IMR-90 (cell line): ENCODE data around the gene FAM43B. TPM values are rescaled to one million over a fixed set of nuclear protein-coding genes. Genes with fewer than 3 reads are reported as not detected.

Source experiments
- ATAC-seq: fragments of 200-7000 bp; cut with Tn5 transposase; 2 replicates; pipeline ENCODE4 v1.9.1; 2020; ENCODE audit warnings: low read depth, mild to moderate bottlenecking, moderate library complexity
- BruUV-seq: library from RNA; stranded (reverse); fragments of 400-500 nt; replicated peaks from 2 replicates; lab custom pipeline; 2021; lab: Mats Ljungman, UMichigan
- CTCF ChIA-PET: fragments of 300-600 bp; formaldehyde crosslinking; extraction: SDS; loops from one replicate; lab custom pipeline; 2021; ENCODE audit warnings: antibody characterized with exemption; lab: Yijun Ruan, JAX
- POLR2A ChIA-PET: fragments of 300-600 bp; sonication (Branson Sonifier 250); formaldehyde crosslinking; loops from one replicate; lab custom pipeline; 2022; ENCODE audit warnings: antibody characterized with exemption; ENCODE audit not compliant: unreplicated experiment; lab: Charles Lee
- DNase-seq: peaks from one replicate; pipeline ENCODE4 v3.0.0; 2013
- H2AFZ ChIP-seq: replicated peaks from 2 replicates; pipeline ENCODE3; 2013; ENCODE audit warnings: low read length, mild to moderate bottlenecking; ENCODE audit not compliant: poor library complexity
- H2AK5ac ChIP-seq: 2 replicates; pipeline ENCODE4 v1.6.1; 2013; ENCODE audit warnings: low read depth, low read length, inconsistent platforms
- H2AK9ac ChIP-seq: replicated peaks from 2 replicates; pipeline ENCODE3; 2013; ENCODE audit warnings: mild to moderate bottlenecking, low read depth, low read length, moderate library complexity; ENCODE audit not compliant: poor library complexity
- H2BK120ac ChIP-seq: 2 replicates; pipeline ENCODE4 v1.6.1; 2013; ENCODE audit warnings: low read depth, low read length, inconsistent platforms
- H2BK15ac ChIP-seq: 3 replicates; pipeline ENCODE4 v1.6.1; 2013; ENCODE audit warnings: low read depth, low read length, inconsistent platforms
- H2BK20ac ChIP-seq: 2 replicates; pipeline ENCODE4 v1.6.1; 2013; ENCODE audit warnings: low read depth, mild to moderate bottlenecking, inconsistent platforms, low read length, moderate library complexity
- H2BK5ac ChIP-seq: 2 replicates; pipeline ENCODE4 v1.6.1; 2013; ENCODE audit warnings: mild to moderate bottlenecking, low read depth, low read length, inconsistent platforms; ENCODE audit not compliant: poor library complexity, severe bottlenecking
- H3K14ac ChIP-seq: replicated peaks from 2 replicates; pipeline ENCODE4 v1.6.1; 2013; ENCODE audit warnings: low read depth, low read length, inconsistent platforms
- H3K18ac ChIP-seq: 2 replicates; pipeline ENCODE4 v1.6.1; 2013; ENCODE audit warnings: low read depth, low read length, control low read depth
- H3K23ac ChIP-seq: 2 replicates; pipeline ENCODE4 v1.6.1; 2013; ENCODE audit warnings: low read depth, low read length, inconsistent platforms
- H3K27ac ChIP-seq: 2 replicates; pipeline ENCODE4 v1.5.1; 2013; ENCODE audit warnings: mild to moderate bottlenecking, control low read depth, low read length; ENCODE audit not compliant: insufficient read depth
- H3K27me3 ChIP-seq: 2 replicates; pipeline ENCODE4 v1.6.1; 2013; ENCODE audit warnings: low read length; ENCODE audit not compliant: control insufficient read depth, insufficient read depth
- H3K36me3 ChIP-seq: 2 replicates; pipeline ENCODE4 v1.6.1; 2013; ENCODE audit warnings: low read length, mixed read lengths; ENCODE audit not compliant: control insufficient read depth, insufficient read depth
- H3K4ac ChIP-seq: 2 replicates; pipeline ENCODE4 v1.6.1; 2013; ENCODE audit warnings: low read depth, low read length, inconsistent platforms
- H3K4me1 ChIP-seq: 2 replicates; pipeline ENCODE4 v1.6.1; 2013; ENCODE audit warnings: low read length, mixed read lengths; ENCODE audit not compliant: control insufficient read depth, insufficient read depth
- H3K4me2 ChIP-seq: 2 replicates; pipeline ENCODE4 v1.6.1; 2013; ENCODE audit warnings: low read depth, mild to moderate bottlenecking, control low read depth, low read length, moderate library complexity
- H3K4me3 ChIP-seq: 2 replicates; pipeline ENCODE4 v1.5.1; 2013; ENCODE audit warnings: low read depth, mild to moderate bottlenecking, control low read depth, low read length, moderate library complexity; ENCODE audit not compliant: insufficient read depth
- H3K56ac ChIP-seq: 2 replicates; pipeline ENCODE4 v1.6.1; 2013; ENCODE audit warnings: low read length, inconsistent platforms; ENCODE audit not compliant: insufficient read depth; ENCODE audit errors: extremely low read depth
- H3K79me1 ChIP-seq, 2 experiments: 2 replicates each; pipeline ENCODE4 v1.6.1; 2013; ENCODE audit warnings: low read length in 2 of 2, inconsistent platforms in 1 of 2, low read depth in 1 of 2
- H3K9ac ChIP-seq: 2 replicates; pipeline ENCODE4 v1.6.1; 2013; ENCODE audit warnings: low read depth, low read length, control low read depth
- H3K9me1 ChIP-seq: 2 replicates; pipeline ENCODE4 v1.6.1; 2013; ENCODE audit warnings: low read length, inconsistent platforms; ENCODE audit not compliant: insufficient read depth
- H3K9me3 ChIP-seq: 2 replicates; pipeline ENCODE4 v1.6.1; 2013; ENCODE audit warnings: low read length; ENCODE audit not compliant: control insufficient read depth, insufficient read depth
- H4K20me1 ChIP-seq: 2 replicates; pipeline ENCODE4 v1.6.1; 2013; ENCODE audit warnings: low read length, inconsistent platforms; ENCODE audit not compliant: insufficient read depth
- H4K5ac ChIP-seq: 2 replicates; pipeline ENCODE4 v1.6.1; 2013; ENCODE audit warnings: mild to moderate bottlenecking, low read depth, low read length, control low read depth
- H4K8ac ChIP-seq, 2 experiments: 2 replicates each; pipeline ENCODE4 v1.6.1; 2013; ENCODE audit warnings: low read depth in 2 of 2, low read length in 2 of 2, control low read depth in 1 of 2, inconsistent platforms in 1 of 2
- H4K91ac ChIP-seq: 2 replicates; pipeline ENCODE4 v1.6.1; 2013; ENCODE audit warnings: low read depth, low read length, inconsistent platforms; ENCODE audit not compliant: insufficient read depth
- CHD1 ChIP-seq: IDR thresholded peaks from 2 replicates; pipeline ENCODE4 v1.6.1; 2012; ENCODE audit warnings: low read depth, low read length, improper control_type of control experiment
- CTCF ChIP-seq: conservative IDR thresholded peaks from 2 replicates; pipeline ENCODE4 v1.5.1; 2012; ENCODE audit warnings: mild to moderate bottlenecking, low read depth, low read length, improper control_type of control experiment
- FOS ChIP-seq: fragments of 150-350 bp; IDR thresholded peaks from 2 replicates; pipeline ENCODE4 v1.6.1; 2016; ENCODE audit warnings: low read depth, low read length
- MAZ ChIP-seq: IDR thresholded peaks from 2 replicates; pipeline ENCODE4 v1.6.1; 2012; ENCODE audit warnings: low read depth, mild to moderate bottlenecking, low read length, improper control_type of control experiment, moderate library complexity, borderline replicate concordance
- MXI1 ChIP-seq: IDR thresholded peaks from 2 replicates; pipeline ENCODE4 v1.6.1; 2012; ENCODE audit warnings: low read depth, mild to moderate bottlenecking, low read length, moderate library complexity, borderline replicate concordance
- RAD21 ChIP-seq: IDR thresholded peaks from 2 replicates; pipeline ENCODE4 v1.6.1; 2012; ENCODE audit warnings: low read length, improper control_type of control experiment
- USF2 ChIP-seq: fragments of 150-350 bp; IDR thresholded peaks from 2 replicates; pipeline ENCODE4 v1.6.1; 2017; ENCODE audit warnings: mild to moderate bottlenecking, antibody characterized with exemption, low read length, low read depth
- WGBS, 2 experiments: methylation state at CpG; one replicate each; pipeline versions ENCODE4 v1.1.5 to v1.1.7; 2013; ENCODE audit warnings: missing lambda C conversion rate in 2 of 2; ENCODE audit not compliant: insufficient read length in 1 of 2; ENCODE audit errors: extremely low coverage in 2 of 2; 5-methylcytosine and 5-hydroxymethylcytosine counted together
- dilution Hi-C: fragments of 300-500 bp; cut with HindIII; formaldehyde crosslinking; loops from one replicate; pipeline ENCODE4 v1.14.3; 2018; ENCODE audit warnings: low sequenced_read_pairs; ENCODE audit not compliant: unreplicated experiment
- in situ Hi-C: fragments of 300-500 bp; cut with MboI; formaldehyde crosslinking; loops from 3 replicates; pipeline ENCODE4 v1.14.3; 2019; ENCODE audit warnings: low sequenced_read_pairs, inconsistent platforms, mixed read lengths
- intact Hi-C: fragments of 100-400 bp; cut with micrococcal nuclease; formaldehyde crosslinking; loops from 2 replicates; pipeline ENCODE4 v1.10.0; 2022
- polyA plus RNA-seq, 3 experiments: library from polyadenylated mRNA; depleted of rRNA; stranded (reverse); fragments of >200 nt; gene quantifications; 2 replicates each; pipeline ENCODE4 v1.2.3, GENCODE V29; 2012; ENCODE audit warnings: low replicate concordance in 1 of 3
- total RNA-seq: library from RNA; depleted of rRNA; stranded (reverse); fragments of >200 nt; gene quantifications from 2 replicates; pipeline ENCODE4 v1.2.3, GENCODE V29; 2012

Gene FAM43B
- total and polyA plus RNA-seq, 2 of the 4 experiments (the other 2 are of a cell fraction): 0.05 TPM; not detected in 1

- Histone ChIP-seq H3K27ac (no peak overlapping the region), H2BK20ac (no peak overlapping the region), H3K27me3 (peaks cover 73% of the 10 kb centered on the region), H3K23ac (0 out of 2 replicates have a peak overlapping the region, but pooled peaks have one; percentile 38), H3K79me1 (no peaks in the 10 kb centered on the region), H4K5ac (no peak overlapping the region), H3K9ac (no peak overlapping the region), H2BK120ac (no peak overlapping the region), H4K8ac (no peak overlapping the region), H3K56ac (no peak overlapping the region), H2AK9ac (no peak overlapping the region), H3K4me2 (no peak overlapping the region), H3K9me1 (no peaks in the 10 kb centered on the region), H3K4me3 (no peak overlapping the region), H3K4ac (no peak overlapping the region), H3K4me1 (no peaks in the 10 kb centered on the region), H4K91ac (no peak overlapping the region), H2BK5ac (no peak overlapping the region), H3K36me3 (no peaks in the 10 kb centered on the region), H2BK15ac (no peak overlapping the region), H2AFZ (no peak overlapping the region), H4K20me1 (no peaks in the 10 kb centered on the region), H3K18ac (no peak overlapping the region), H2AK5ac (no peak overlapping the region), H3K9me3 (no peaks in the 10 kb centered on the region), H3K14ac (no peak overlapping the region)
- dilution Hi-C loops (no loop called here), in situ Hi-C loops (no loop called here), intact Hi-C loops (no loop called here)
- ChIA-PET CTCF (no interaction called here), POLR2A (no interaction called here)
- TF ChIP-seq MXI1: no peak
- TF ChIP-seq CTCF: no peak
- TF ChIP-seq RAD21: no peak
- no peak for TF ChIP-seq CHD1
- no peak for TF ChIP-seq FOS
- no peak for TF ChIP-seq USF2
- no peak for TF ChIP-seq MAZ
- DNase-seq (no peak), ATAC-seq (no peak)
- WGBS, 2 experiments: no CpG with 5 or more reads among the region's 5 CpGs
- no TSS peak for BruUV-seq
These were observed 5.8 kb downstream of the FAM43B start for GRCh38 chr1:20558191-20558590.
